ENCODE measurements around the gene PTRHD1.
"Not testable (repeated sequence)": the region's sequence is repeated elsewhere in the genome, so short reads cannot be mapped to it uniquely, and the experiment has no call there.

The PTRHD1 gene

GRCh38 chr2:24838541-24838940, 45.4 kb upstream of the PTRHD1 start:
- no peak for DNase-seq
- 100% methylated on average over 16 of the region's 18 CpGs for WGBS (ENCODE audit: insufficient coverage)
- no peak overlapping the region for H3K27ac ChIP-seq (ENCODE audit: insufficient read depth in 1 of 2, low read depth in 1 of 2, low read length in 2 of 2, poor library complexity in 1 of 2, severe bottlenecking in 2 of 2)
- ChIA-PET CTCF (interaction anchor here (1.0 to 1.8 kb wide), 2 partner anchors 10 to 428 kb away, joined by 3 to 5 read pairs; no protein-coding TSS in a partner anchor), POLR2A (no interaction called here)
- no peak overlapping the region for H3K4me3 ChIP-seq (ENCODE audit: control insufficient read depth in 1 of 7, extremely low read depth in 1 of 7, insufficient read depth in 4 of 7, low read depth in 2 of 7, low read length in 6 of 7)
- H3K4me1 ChIP-seq (ENCODE audit: control extremely low read depth in 1 of 4, control insufficient read depth in 4 of 4, insufficient read depth in 4 of 4, low read length in 3 of 4) = no peaks in the 10 kb centered on the region
- H3K36me3 ChIP-seq (ENCODE audit: control insufficient read depth in 4 of 4, insufficient read depth in 4 of 4, low read length in 3 of 4) = peaks cover 7 to 81% (median 55%) of the 10 kb centered on the region in 4 experiments
- no peaks in the 10 kb centered on the region for H3K9me3 ChIP-seq (ENCODE audit: control extremely low read depth in 1 of 5, control insufficient read depth in 4 of 5, insufficient read depth in 2 of 5, low read depth in 1 of 5, low read length in 4 of 5)
- H3K27me3 ChIP-seq (replicated peaks in 2 of 5; ENCODE audit: control insufficient read depth in 4 of 5, insufficient read depth in 5 of 5, low read length in 4 of 5) = no peaks in the 10 kb centered on the region

- peaks cover 7 to 81% (median 58%) of the 10 kb centered on the region in 4 experiments for H3K36me3 ChIP-seq (ENCODE audit: control insufficient read depth in 4 of 4, insufficient read depth in 4 of 4, low read length in 3 of 4)
- H3K4me3 ChIP-seq (ENCODE audit: control insufficient read depth in 1 of 7, extremely low read depth in 1 of 7, insufficient read depth in 4 of 7, low read depth in 2 of 7, low read length in 6 of 7) = no peak overlapping the region
- 95% methylated on average over 4 of the region's 5 CpGs for WGBS (ENCODE audit: insufficient coverage)
- H3K27ac ChIP-seq (ENCODE audit: insufficient read depth in 1 of 2, low read depth in 1 of 2, low read length in 2 of 2, poor library complexity in 1 of 2, severe bottlenecking in 2 of 2) = no peak overlapping the region
- POLR2A ChIA-PET = no interaction called here
- H3K27me3 ChIP-seq (replicated peaks in 2 of 5; ENCODE audit: control insufficient read depth in 4 of 5, insufficient read depth in 5 of 5, low read length in 4 of 5) = no peaks in the 10 kb centered on the region
- no peaks in the 10 kb centered on the region for H3K4me1 ChIP-seq (ENCODE audit: control extremely low read depth in 1 of 4, control insufficient read depth in 4 of 4, insufficient read depth in 4 of 4, low read length in 3 of 4)
- DNase-seq = no peak
- CTCF ChIA-PET = interaction anchor here (1.8 kb wide), 1 partner anchor 428 kb away, joined by 5 read pairs; no protein-coding TSS in a partner anchor
- no peaks in the 10 kb centered on the region for H3K9me3 ChIP-seq (ENCODE audit: control extremely low read depth in 1 of 5, control insufficient read depth in 4 of 5, insufficient read depth in 2 of 5, low read depth in 1 of 5, low read length in 4 of 5)
Measured at GRCh38 chr2:24837996-24838513, 44.9 kb upstream of the PTRHD1 start.

GRCh38 chr2:24836706-24837105, 43.5 kb upstream of the PTRHD1 start:
- 94% methylated on average over 9 of the region's 9 CpGs for WGBS (ENCODE audit: insufficient coverage)

GRCh38 chr2:24836206-24836605, 43.0 kb upstream of the PTRHD1 start:
- CTCF ChIA-PET = interaction anchor here (1.2 kb wide), 1 partner anchor 82 kb away, joined by 3 read pairs; no protein-coding TSS in a partner anchor
- Histone ChIP-seq H3K27ac (ENCODE audit: insufficient read depth in 1 of 2, low read depth in 1 of 2, low read length in 2 of 2, poor library complexity in 1 of 2, severe bottlenecking in 2 of 2) (no peak overlapping the region), H3K9me3 (ENCODE audit: control extremely low read depth in 1 of 5, control insufficient read depth in 4 of 5, insufficient read depth in 2 of 5, low read depth in 1 of 5, low read length in 4 of 5) (no peaks in the 10 kb centered on the region), H3K4me3 (ENCODE audit: control insufficient read depth in 1 of 7, extremely low read depth in 1 of 7, insufficient read depth in 4 of 7, low read depth in 2 of 7, low read length in 6 of 7) (no peak overlapping the region), H3K27me3 (replicated peaks in 2 of 5; ENCODE audit: control insufficient read depth in 4 of 5, insufficient read depth in 5 of 5, low read length in 4 of 5) (no peaks in the 10 kb centered on the region), H3K4me1 (ENCODE audit: control extremely low read depth in 1 of 4, control insufficient read depth in 4 of 4, insufficient read depth in 4 of 4, low read length in 3 of 4) (no peaks in the 10 kb centered on the region), H3K36me3 (ENCODE audit: control insufficient read depth in 4 of 4, insufficient read depth in 4 of 4, low read length in 3 of 4) (peaks cover 7 to 82% (median 52%) of the 10 kb centered on the region in 4 experiments)
- POLR2A ChIA-PET = no interaction called here
- no peak for DNase-seq
- WGBS (ENCODE audit: insufficient coverage) = 97% methylated on average over 8 of the region's 8 CpGs

More at GRCh38 chr2:24836706-24837105, 43.5 kb upstream of the PTRHD1 start:
- Histone ChIP-seq H3K9me3 (ENCODE audit: control extremely low read depth in 1 of 5, control insufficient read depth in 4 of 5, insufficient read depth in 2 of 5, low read depth in 1 of 5, low read length in 4 of 5) (no peaks in the 10 kb centered on the region), H3K27ac (ENCODE audit: insufficient read depth in 1 of 2, low read depth in 1 of 2, low read length in 2 of 2, poor library complexity in 1 of 2, severe bottlenecking in 2 of 2) (no peak overlapping the region), H3K27me3 (replicated peaks in 2 of 5; ENCODE audit: control insufficient read depth in 4 of 5, insufficient read depth in 5 of 5, low read length in 4 of 5) (no peaks in the 10 kb centered on the region), H3K4me1 (ENCODE audit: control extremely low read depth in 1 of 4, control insufficient read depth in 4 of 4, insufficient read depth in 4 of 4, low read length in 3 of 4) (no peaks in the 10 kb centered on the region), H3K36me3 (ENCODE audit: control insufficient read depth in 4 of 4, insufficient read depth in 4 of 4, low read length in 3 of 4) (peaks cover 7 to 84% (median 52%) of the 10 kb centered on the region in 4 experiments), H3K4me3 (ENCODE audit: control insufficient read depth in 1 of 7, extremely low read depth in 1 of 7, insufficient read depth in 4 of 7, low read depth in 2 of 7, low read length in 6 of 7) (no peak overlapping the region)
- ChIA-PET CTCF (interaction anchor here (0.6 to 1.8 kb wide), 3 partner anchors 81 to 529 kb away, joined by 3 to 5 read pairs (median 4); no protein-coding TSS in a partner anchor), POLR2A (no interaction called here)
- no peak for DNase-seq

- H3K4me3 ChIP-seq (ENCODE audit: control insufficient read depth in 1 of 7, extremely low read depth in 1 of 7, insufficient read depth in 4 of 7, low read depth in 2 of 7, low read length in 6 of 7); H3K27ac ChIP-seq (ENCODE audit: insufficient read depth in 1 of 2, low read depth in 1 of 2, low read length in 2 of 2, poor library complexity in 1 of 2, severe bottlenecking in 2 of 2); H3K27me3 ChIP-seq (replicated peaks in 2 of 5; ENCODE audit: control insufficient read depth in 4 of 5, insufficient read depth in 5 of 5, low read length in 4 of 5); DNase-seq; H3K9me3 ChIP-seq (ENCODE audit: control extremely low read depth in 1 of 5, control insufficient read depth in 4 of 5, insufficient read depth in 2 of 5, low read depth in 1 of 5, low read length in 4 of 5); H3K4me1 ChIP-seq (ENCODE audit: control extremely low read depth in 1 of 4, control insufficient read depth in 4 of 4, insufficient read depth in 4 of 4, low read length in 3 of 4): not testable (repeated sequence)
- CTCF ChIA-PET = interaction anchor here (0.7 kb wide), 1 partner anchor 11 kb away, joined by 3 read pairs; no protein-coding TSS in a partner anchor
- POLR2A ChIA-PET = interaction anchor here (0.6 kb wide), 1 partner anchor 39 kb away, joined by 3 read pairs; no protein-coding TSS in a partner anchor
- H3K36me3 ChIP-seq (ENCODE audit: control insufficient read depth in 4 of 4, insufficient read depth in 4 of 4, low read length in 3 of 4) = peaks cover 7 to 81% (median 55%) of the 10 kb centered on the region in 4 experiments
- 96% methylated on average over 7 of the region's 8 CpGs for WGBS (ENCODE audit: insufficient coverage)
Measured at GRCh38 chr2:24835411-24835810, 42.2 kb upstream of the PTRHD1 start.

GRCh38 chr2:24834733-24835395, 41.7 kb upstream of the PTRHD1 start:
- POLR2A ChIA-PET = interaction anchor here (0.6 kb wide), 1 partner anchor 38 kb away, joined by 3 read pairs; no protein-coding TSS in a partner anchor
- no peak for DNase-seq
- Histone ChIP-seq H3K36me3 (ENCODE audit: control insufficient read depth in 4 of 4, insufficient read depth in 4 of 4, low read length in 3 of 4) (peaks cover 7 to 80% (median 52%) of the 10 kb centered on the region in 4 experiments), H3K4me3 (ENCODE audit: control insufficient read depth in 1 of 7, extremely low read depth in 1 of 7, insufficient read depth in 4 of 7, low read depth in 2 of 7, low read length in 6 of 7) (no peak overlapping the region), H3K27ac (ENCODE audit: insufficient read depth in 1 of 2, low read depth in 1 of 2, low read length in 2 of 2, poor library complexity in 1 of 2, severe bottlenecking in 2 of 2) (no peak overlapping the region), H3K27me3 (replicated peaks in 2 of 5; ENCODE audit: control insufficient read depth in 4 of 5, insufficient read depth in 5 of 5, low read length in 4 of 5) (no peaks in the 10 kb centered on the region), H3K4me1 (ENCODE audit: control extremely low read depth in 1 of 4, control insufficient read depth in 4 of 4, insufficient read depth in 4 of 4, low read length in 3 of 4) (no peaks in the 10 kb centered on the region), H3K9me3 (ENCODE audit: control extremely low read depth in 1 of 5, control insufficient read depth in 4 of 5, insufficient read depth in 2 of 5, low read depth in 1 of 5, low read length in 4 of 5) (no peaks in the 10 kb centered on the region)
- CTCF ChIA-PET = interaction anchor here (0.7 kb wide), 1 partner anchor 10 kb away, joined by 3 read pairs; no protein-coding TSS in a partner anchor
- 99% methylated on average over 18 of the region's 20 CpGs for WGBS (ENCODE audit: insufficient coverage)

Measured in common myeloid progenitor, CD34-positive (primary cell).